HepG2 (cell line): ENCODE data around the gene PPP1R12A. TPM values are rescaled to one million over a fixed set of nuclear protein-coding genes. Genes with fewer than 3 reads are reported as not detected.

Experiments used
- ATAC-seq: fragments of 200-7000 bp; cut with Tn5 transposase; 3 replicates; pipeline ENCODE4 v1.9.1; 2020; ENCODE audit warnings: mild to moderate bottlenecking, moderate library complexity
- BruUV-seq: library from RNA; stranded (reverse); fragments of 400-500 nt; replicated peaks from 2 replicates; lab custom pipeline; 2021; lab: Mats Ljungman, UMichigan
- CTCF ChIA-PET: fragments of 300-600 bp; formaldehyde crosslinking; extraction: SDS; loops from one replicate; lab custom pipeline; 2021; ENCODE audit warnings: low total read pairs, inconsistent platforms, low intra/inter-chr PET ratio; lab: Yijun Ruan, JAX
- POLR2A ChIA-PET: fragments of 350-600 bp; sonication (Branson Sonifier 250); formaldehyde crosslinking; loops from one replicate; lab custom pipeline; 2020; ENCODE audit warnings: antibody characterized with exemption, inconsistent platforms; lab: Yijun Ruan, JAX
- DNase-seq: peaks from one replicate; pipeline ENCODE4 v3.0.0-alpha.2; 2015; ENCODE audit warnings: low spot score
- FAIRE-seq: peaks from 3 replicates; lab custom pipeline; 2011; peaks lifted over from hg19 to GRCh38; lab: Jason Lieb, UNC
- H2AFZ ChIP-seq: one replicate; pipeline ENCODE4 v1.6.1; 2011; ENCODE audit warnings: low read length, inconsistent platforms
- H3K27ac ChIP-seq: fragments of 300-600 bp; 3 replicates; pipeline ENCODE4 v1.8.0; 2011; ENCODE audit warnings: mixed run types, mild to moderate bottlenecking, mixed read lengths, low read length, inconsistent platforms; ENCODE audit not compliant: insufficient read depth; ENCODE audit errors: extremely low read length
- H3K27me3 ChIP-seq, 2 experiments: fragments of 200-600 bp in 1 of 2; 2 replicates in 1 of 2; 3 replicates in 1 of 2; pipeline versions ENCODE4 v1.6.0 to v1.8.0; 2011; ENCODE audit warnings: low read length in 2 of 2, mild to moderate bottlenecking in 2 of 2, moderate library complexity in 2 of 2, inconsistent platforms in 1 of 2; ENCODE audit not compliant: insufficient read depth in 2 of 2, control insufficient read depth in 1 of 2
- H3K36me3 ChIP-seq, 2 experiments: fragments of 200-600 bp in 1 of 2; replicated peaks in 1 of 2; 2 replicates in 1 of 2; 3 replicates in 1 of 2; pipeline versions ENCODE4 v1.5.1 to v1.8.0; 2011; ENCODE audit warnings: low read length in 2 of 2, inconsistent platforms in 1 of 2; ENCODE audit not compliant: insufficient read depth in 2 of 2, control insufficient read depth in 1 of 2
- H3K4me1 ChIP-seq: 2 replicates; pipeline ENCODE4 v1.5.1; 2012; ENCODE audit warnings: low read length, inconsistent platforms; ENCODE audit not compliant: insufficient read depth
- H3K4me2 ChIP-seq: 2 replicates; pipeline ENCODE4 v1.6.0; 2011; ENCODE audit warnings: low read depth, low read length, inconsistent platforms
- H3K4me3 ChIP-seq, 3 experiments: fragments of 200-600 bp in 1 of 3; sonication (generic), shearing (Covaris generic) in 1 of 3; replicated peaks in 1 of 3; 2 replicates each; pipeline ENCODE4 v1.5.1; 2011 to 2016; ENCODE audit warnings: low read length in 3 of 3, inconsistent platforms in 2 of 3, low read depth in 2 of 3, mild to moderate bottlenecking in 2 of 3, control low read depth in 1 of 3, mixed read lengths in 1 of 3; ENCODE audit not compliant: insufficient read depth in 1 of 3
- H3K79me2 ChIP-seq: one replicate; pipeline ENCODE4 v1.6.1; 2011; ENCODE audit warnings: low read length, inconsistent platforms; ENCODE audit not compliant: insufficient read depth
- H3K9ac ChIP-seq: 2 replicates; pipeline ENCODE4 v1.6.0; 2011; ENCODE audit warnings: mild to moderate bottlenecking, low read depth, low read length, inconsistent platforms; ENCODE audit not compliant: insufficient read depth
- H3K9me3 ChIP-seq: 2 replicates; pipeline ENCODE4 v1.5.1; 2012; ENCODE audit warnings: mild to moderate bottlenecking, low read length
- H4K20me1 ChIP-seq: 2 replicates; pipeline ENCODE4 v1.6.0; 2011; ENCODE audit warnings: inconsistent platforms, mild to moderate bottlenecking, low read length, moderate library complexity; ENCODE audit not compliant: insufficient read depth
- ATF4 ChIP-seq, 2 experiments: fragments of 450-650 bp in 1 of 2; sonication (generic) in 1 of 2; formaldehyde crosslinking; IDR thresholded peaks; 2 replicates each; pipeline versions ENCODE4 v1.5.0 to v1.8.0; 2020 to 2022; ENCODE audit warnings: mild to moderate bottlenecking in 1 of 2, missing genetic modification reagents in 1 of 2
- DRAP1 ChIP-seq: IDR thresholded peaks from 2 replicates; pipeline ENCODE4 v1.6.1; 2016; ENCODE audit warnings: missing genetic modification reagents, missing compliant biosample characterization
- GMEB1 ChIP-seq: sonication (generic); formaldehyde crosslinking; IDR thresholded peaks from 2 replicates; pipeline ENCODE4 v1.5.1; 2020; ENCODE audit warnings: missing genetic modification reagents, mild to moderate bottlenecking, borderline replicate concordance
- GPN1 ChIP-seq: sonication (generic); formaldehyde crosslinking; IDR thresholded peaks from 2 replicates; pipeline ENCODE4 v1.5.1; 2020; ENCODE audit warnings: missing genetic modification reagents, borderline replicate concordance
- GTF3A ChIP-seq: sonication (generic); formaldehyde crosslinking; conservative IDR thresholded peaks from 2 replicates; pipeline ENCODE4 v1.4.0; 2020; ENCODE audit warnings: mild to moderate bottlenecking, missing genetic modification reagents
- KLF6 ChIP-seq: IDR thresholded peaks from 2 replicates; pipeline ENCODE4 v1.8.0; 2016; ENCODE audit warnings: missing biosample characterization, missing genetic modification reagents
- NCOA2 ChIP-seq: sonication (generic); formaldehyde crosslinking; IDR thresholded peaks from 2 replicates; pipeline ENCODE4 v1.8.0; 2022; ENCODE audit warnings: inconsistent platforms
- SP2 ChIP-seq: sonication (generic); formaldehyde crosslinking; IDR thresholded peaks from 2 replicates; pipeline ENCODE4 v1.5.1; 2020; ENCODE audit warnings: mild to moderate bottlenecking, missing genetic modification reagents
- STAT6 ChIP-seq: sonication (generic); formaldehyde crosslinking; IDR thresholded peaks from 2 replicates; pipeline ENCODE4 v1.4.0; 2020; ENCODE audit warnings: missing genetic modification reagents, mild to moderate bottlenecking, borderline replicate concordance
- ZC3H13 ChIP-seq: sonication (generic); formaldehyde crosslinking; IDR thresholded peaks from 2 replicates; pipeline ENCODE4 v1.8.1; 2023; ENCODE audit warnings: mild to moderate bottlenecking, missing genetic modification reagents, moderate library complexity
- ZEB1 ChIP-seq: IDR thresholded peaks from 2 replicates; pipeline ENCODE4 v1.6.1; 2012; ENCODE audit warnings: mild to moderate bottlenecking, low read depth, inconsistent platforms; ENCODE audit not compliant: insufficient replicate concordance
- ZFP1 ChIP-seq: IDR thresholded peaks from 2 replicates; pipeline ENCODE4 v1.6.1; 2016
- ZNF264 ChIP-seq: sonication (generic); formaldehyde crosslinking; IDR thresholded peaks from 2 replicates; pipeline ENCODE4 v1.4.0; 2020; ENCODE audit warnings: missing genetic modification reagents
- ZNF577 ChIP-seq: sonication (generic); formaldehyde crosslinking; IDR thresholded peaks from 2 replicates; pipeline ENCODE4 v1.4.0; 2020; ENCODE audit warnings: mild to moderate bottlenecking, low read depth, missing genetic modification reagents, borderline replicate concordance
- ZNF841 ChIP-seq: sonication (generic); formaldehyde crosslinking; IDR thresholded peaks from 2 replicates; pipeline ENCODE4 v1.8.1; 2023; ENCODE audit warnings: missing genetic modification reagents, borderline replicate concordance
- WGBS: methylation state at CpG from one replicate; pipeline ENCODE4 v1.1.6; 2017; ENCODE audit warnings: low lambda C conversion rate; 5-methylcytosine and 5-hydroxymethylcytosine counted together
- in situ Hi-C: cut with HindIII; loops from 2 replicates; pipeline ENCODE4 v1.10.0; 2017; ENCODE audit warnings: low pct_unique_long_range_greater_than_20kb; ENCODE audit not compliant: extremely low pct_ligation_motif_present
- intact Hi-C: fragments of 100-400 bp; cut with micrococcal nuclease; formaldehyde crosslinking; loops from one replicate; pipeline ENCODE4 v1.10.0; 2022; ENCODE audit not compliant: unreplicated experiment
- polyA plus RNA-seq, 8 experiments: library from polyadenylated mRNA; depleted of rRNA in 3 of 8; stranded (reverse) in 7 of 8; unstranded in 1 of 8; fragments of >200 nt; fragmentation: Illumina TruSeq in 4 of 8; extraction: Trizol in 4 of 8; gene quantifications; 2 replicates each; pipeline versions ENCODE4 v1.2.1 to v1.2.3, GENCODE V29; 2011 to 2016; ENCODE audit warnings: low read depth in 4 of 8, missing spikeins in 1 of 8, mixed read lengths in 1 of 8; ENCODE audit not compliant: insufficient read depth in 1 of 8
- total RNA-seq, 5 experiments: library from RNA; depleted of rRNA; stranded (reverse); fragments of >200 nt; fragmentation: Illumina TruSeq; extraction: Trizol; gene quantifications; 2 replicates each; pipeline ENCODE4 v1.2.3, GENCODE V29; 2016; ENCODE audit warnings: low read depth in 1 of 5

The PPP1R12A gene
- total and polyA plus RNA-seq, 2 of the 13 experiments (the other 11 are each of a cell fraction or from before 2014, with no cell fraction given), result 23.8 to 50.0 TPM

- ATAC-seq, result no peak
- no peak overlapping the region for H2AFZ ChIP-seq
- CTCF ChIA-PET, result no interaction called here
- TF ChIP-seq KLF6 (CRISPR knock-in tag), result no peak
- no peak for TF ChIP-seq ZFP1 (CRISPR knock-in tag)
- TF ChIP-seq SP2, result no peak
- TF ChIP-seq GPN1, result no peak
- TF ChIP-seq GMEB1 (CRISPR knock-in tag), result no peak
- no peak for TF ChIP-seq ZNF577 (CRISPR knock-in tag)
- TF ChIP-seq ZNF264 (CRISPR knock-in tag), result no peak
- no peak for TF ChIP-seq NCOA2 (CRISPR knock-in tag)
- no peak for TF ChIP-seq DRAP1 (CRISPR knock-in tag)
- TF ChIP-seq ZC3H13 (CRISPR knock-in tag), result no peak
- no peak for TF ChIP-seq ZNF841 (CRISPR knock-in tag)
- TF ChIP-seq STAT6 (CRISPR knock-in tag), result no peak
- TF ChIP-seq ZEB1, result no peak
- no peak for TF ChIP-seq ATF4 (CRISPR knock-in tag; IDR thresholded peaks at IDR 0.05)
- TF ChIP-seq GTF3A (CRISPR knock-in tag), result no peak
These were observed 47.5 kb upstream of the PPP1R12A start for GRCh38 chr12:79982086-79983062.

More at GRCh38 chr12:79982086-79983062, 47.5 kb upstream of the PPP1R12A start:
- Histone ChIP-seq H3K4me3 (no peak overlapping the region), H3K9ac (no peak overlapping the region), H3K27ac (no peak overlapping the region), H4K20me1 (no peaks in the 10 kb centered on the region), H3K9me3 (no peaks in the 10 kb centered on the region), H3K4me1 (peaks cover 8% of the 10 kb centered on the region; the same call in 1 of the 2 replicates), H3K4me2 (no peak overlapping the region), H3K79me2 (no peaks in the 10 kb centered on the region), H3K36me3 (no peaks in the 10 kb centered on the region), H3K27me3 (no peaks in the 10 kb centered on the region)
- FAIRE-seq (no peak), DNase-seq (no peak)
- in situ Hi-C loops (no loop called here), intact Hi-C loops (no loop called here)
- no TSS peak for BruUV-seq
- WGBS, result 2% methylated on average over 5 of the region's 5 CpGs
- POLR2A ChIA-PET, result no interaction called here
